SKM-1 (cell line): ENCODE data around the gene SRSF6.
"Not testable (repeated sequence)": the region's sequence is repeated elsewhere in the genome, so short reads cannot be mapped to it uniquely, and the experiment has no call there.

Source experiments
- DNase-seq: peaks from one replicate; lab custom pipeline; 2025; ENCODE audit not compliant: unreplicated experiment; lab: John Stamatoyannopoulos, UW

Gene SRSF6

GRCh38 chr20:43457640-43458421 lies at the start of gene SRSF6:
TSS of gene SRSF6 (plus strand) at chr20:43457896. CDS start at chr20:43458034, 138 bp downstream.
- peak; percentile 65 for DNase-seq

GRCh38 chr20:43408848-43409576 lies 48.7 kb upstream of the SRSF6 start:
- DNase-seq, result no peak

DNA sequence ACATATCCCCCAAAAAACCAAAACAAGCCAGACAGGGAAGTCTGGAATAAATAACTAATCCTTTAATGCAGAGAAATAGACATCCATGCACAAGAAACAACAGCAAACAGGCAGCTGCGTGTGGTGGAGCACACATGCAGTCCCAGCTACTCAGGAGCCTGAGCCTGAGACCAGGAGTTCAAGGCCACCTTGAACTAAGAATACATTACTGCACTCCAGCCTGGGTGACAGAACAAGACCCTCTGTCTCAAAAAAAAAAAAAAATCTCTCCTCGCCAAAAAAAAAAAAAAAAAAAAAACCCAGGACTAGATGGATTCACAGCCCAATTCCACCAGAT lies 48.2 kb upstream of the SRSF6 start:
- no peak for DNase-seq

DNA sequence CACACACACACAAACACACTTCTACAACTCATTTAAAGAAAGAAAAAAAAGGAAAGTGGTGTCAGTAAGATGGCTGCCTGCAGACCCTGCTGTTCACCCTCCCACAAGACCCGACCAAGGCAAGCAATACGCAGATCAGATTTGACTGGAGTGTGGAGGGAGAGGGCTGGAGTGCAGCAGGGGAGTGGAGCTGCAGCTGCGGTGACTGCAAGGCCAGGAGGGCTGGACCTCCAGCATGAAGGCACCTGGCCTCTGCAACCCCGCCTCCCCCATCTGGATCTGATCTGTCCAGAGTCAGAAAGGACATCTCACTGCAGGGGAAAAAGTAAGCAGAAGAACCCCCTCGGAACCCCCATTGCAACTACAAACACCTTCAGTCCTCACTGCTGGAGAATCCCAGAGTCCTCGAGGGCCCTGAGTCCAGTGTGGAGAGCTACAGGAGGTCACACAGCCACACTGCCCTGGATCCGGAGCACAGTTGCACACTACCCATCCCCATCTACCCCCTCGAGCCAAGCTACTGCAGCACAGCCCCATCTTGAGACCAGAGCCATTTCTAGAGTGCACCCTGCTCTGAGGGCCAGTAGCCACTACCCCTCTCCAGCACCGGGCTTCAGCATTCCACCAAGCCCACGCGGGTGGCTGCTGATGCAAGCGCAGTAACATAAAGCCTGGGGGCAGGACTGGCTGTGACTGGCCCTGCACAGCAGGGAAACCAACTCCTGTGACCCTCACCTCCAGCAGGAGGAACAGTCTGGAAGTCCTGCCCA lies 41.9 kb upstream of the SRSF6 start:
- no peak for DNase-seq

DNA sequence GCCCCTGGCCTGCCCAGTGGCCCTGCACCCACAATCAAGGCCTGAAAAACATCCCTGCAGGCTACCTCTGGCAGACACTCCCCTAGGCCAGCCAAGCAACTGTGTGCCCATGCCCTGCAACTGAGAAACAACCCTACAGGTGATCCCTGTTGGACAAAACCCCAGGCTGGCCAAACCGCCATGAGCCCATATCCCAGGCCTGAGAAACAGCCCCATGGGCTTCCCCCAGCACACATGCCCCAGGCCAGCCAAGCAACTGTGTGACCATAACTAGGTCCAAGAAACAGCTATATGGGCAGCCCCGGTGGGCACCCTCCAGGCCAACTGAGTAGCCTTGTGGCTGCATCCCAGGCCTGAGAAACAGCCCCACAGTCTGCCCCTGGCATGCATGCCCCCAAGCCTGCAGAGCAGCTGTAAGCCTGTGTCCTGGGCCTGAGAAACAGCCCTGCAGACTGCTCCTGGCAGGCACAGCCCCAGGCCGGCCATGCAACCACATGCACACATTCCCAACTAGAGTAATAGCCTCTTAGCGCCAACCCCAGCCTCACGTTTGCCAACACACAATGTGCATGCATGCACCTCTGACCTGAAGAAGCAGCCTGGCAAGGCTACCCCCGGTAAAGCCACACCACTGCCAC lies 41.0 kb upstream of the SRSF6 start:
- no peak for DNase-seq

GRCh38 chr20:43420192-43420591 lies 37.5 kb upstream of the SRSF6 start:
- no peak for DNase-seq

DNA sequence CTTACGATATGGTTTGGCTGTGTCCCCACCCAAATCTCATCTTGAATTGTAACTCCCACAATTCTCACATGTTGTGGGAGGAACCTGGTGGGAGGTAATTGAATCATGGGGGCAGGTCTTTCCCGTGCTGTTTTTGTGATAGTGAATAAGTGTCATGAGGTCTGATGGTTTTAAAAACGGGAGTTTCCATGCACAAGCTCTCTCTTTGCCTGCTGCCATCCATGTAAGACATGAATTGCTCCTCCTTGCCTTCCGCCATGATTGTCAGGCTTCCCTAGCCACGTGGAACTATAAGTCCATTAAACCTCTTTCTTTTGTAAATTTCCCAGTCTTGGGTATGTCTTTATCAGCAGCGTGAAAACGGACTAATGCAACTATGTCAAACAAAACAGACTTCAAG lies 36.8 kb upstream of the SRSF6 start:
- not testable (repeated sequence) for DNase-seq

- DNase-seq, result no peak
Measured at GRCh38 chr20:43426172-43426571, 31.5 kb upstream of the SRSF6 start.

DNA sequence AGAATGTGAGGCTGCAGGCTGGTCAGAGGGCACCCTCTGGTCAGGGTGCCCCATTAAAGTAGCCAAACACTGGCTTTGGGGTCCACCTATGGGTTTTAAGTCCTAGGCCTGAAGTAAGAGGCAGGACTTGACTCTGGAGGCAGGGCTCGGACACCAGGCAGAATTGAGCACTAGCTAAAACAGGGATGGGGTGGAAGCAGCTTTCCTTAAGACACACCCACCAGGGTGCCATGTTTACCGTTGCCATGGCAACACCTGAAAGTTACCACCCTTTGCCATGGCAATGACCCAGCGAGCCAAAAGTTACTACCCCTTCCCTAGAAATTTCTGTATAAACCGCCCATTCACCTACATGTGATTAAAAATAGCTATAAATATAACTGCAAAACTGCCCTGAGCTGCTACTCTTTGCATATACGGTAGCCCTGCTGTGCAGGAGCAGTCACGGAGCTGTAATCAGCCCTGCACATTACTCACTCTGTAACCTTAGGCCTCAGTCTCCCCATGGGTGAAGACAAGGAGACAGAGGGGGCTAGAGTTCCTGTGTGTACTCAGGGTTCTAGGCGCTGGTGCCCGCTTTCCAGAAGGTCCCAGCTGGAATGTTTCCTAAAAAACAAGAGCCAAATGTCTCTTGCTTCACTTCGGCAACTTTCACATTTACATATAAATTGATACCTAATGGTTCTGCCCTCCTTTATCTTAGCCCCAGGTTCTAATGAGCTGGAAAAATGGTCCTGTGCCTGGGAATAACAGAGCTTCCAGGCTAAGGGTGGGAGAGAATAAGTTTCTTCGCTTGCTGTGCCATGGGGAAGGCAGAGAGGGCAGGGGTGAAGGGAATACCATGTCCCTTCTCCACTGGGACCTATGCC lies 27.2 kb upstream of the SRSF6 start:
- DNase-seq, result no peak

DNA sequence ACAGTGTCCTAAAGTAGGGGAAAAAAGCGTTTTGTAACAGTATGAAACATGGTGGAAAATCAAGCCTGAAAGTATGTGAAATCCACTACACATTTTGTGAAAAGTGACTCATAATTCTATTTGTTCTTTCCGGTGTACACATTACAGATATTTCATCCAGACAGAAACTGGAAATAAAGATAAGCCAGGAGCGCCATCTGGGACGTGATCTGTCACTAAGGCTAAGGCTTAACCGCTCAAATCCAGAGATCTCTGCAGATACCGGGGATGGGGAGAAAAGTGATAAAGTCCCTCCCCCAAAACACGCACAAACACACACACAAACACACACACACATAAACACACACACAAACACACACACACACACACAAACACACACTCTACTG lies 26.6 kb upstream of the SRSF6 start:
- DNase-seq, result no peak

- DNase-seq, result no peak
Measured at GRCh38 chr20:43432498-43432897, 25.2 kb upstream of the SRSF6 start.

GRCh38 chr20:43433250-43433854 lies 24.3 kb upstream of the SRSF6 start:
- DNase-seq, result no peak

GRCh38 chr20:43434565-43434964 lies 23.1 kb upstream of the SRSF6 start:
- DNase-seq, result no peak

DNA sequence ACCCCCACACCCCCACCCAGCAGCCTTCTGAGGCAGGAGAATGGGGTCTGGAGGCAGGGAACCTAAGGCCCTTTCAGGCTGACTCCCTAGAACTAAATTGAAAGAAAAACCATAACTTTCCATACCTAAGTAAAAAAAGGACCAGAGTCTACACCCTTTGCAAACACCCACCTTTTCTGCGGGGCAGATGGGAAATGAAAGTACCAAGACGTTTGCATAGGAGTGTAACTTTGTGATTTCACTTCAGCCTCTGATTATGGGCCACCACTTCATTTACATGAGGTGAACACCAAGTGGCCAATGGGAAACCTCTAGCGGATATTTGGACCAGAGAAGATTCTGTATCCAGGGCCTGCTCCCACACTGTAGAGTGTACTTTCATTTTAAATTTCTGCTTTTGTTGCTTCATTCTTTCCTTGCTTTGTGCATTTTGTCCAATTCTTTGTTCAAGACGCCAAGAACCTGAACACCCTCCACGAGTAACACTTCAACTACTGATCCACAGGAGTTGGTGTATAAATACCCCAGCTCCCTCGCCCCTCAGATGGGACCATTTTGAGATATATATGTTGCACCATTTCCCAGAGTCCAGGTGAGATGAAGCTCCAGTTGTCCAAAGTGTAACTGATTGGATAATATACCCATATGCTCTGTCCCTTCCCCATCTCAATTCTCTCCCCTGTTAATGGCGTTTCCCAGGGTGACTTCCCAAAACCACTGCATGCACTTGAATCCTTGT lies 18.9 kb upstream of the SRSF6 start:
- no peak for DNase-seq

GRCh38 chr20:43440531-43440930 lies 17.2 kb upstream of the SRSF6 start:
- DNase-seq, result no peak

DNA sequence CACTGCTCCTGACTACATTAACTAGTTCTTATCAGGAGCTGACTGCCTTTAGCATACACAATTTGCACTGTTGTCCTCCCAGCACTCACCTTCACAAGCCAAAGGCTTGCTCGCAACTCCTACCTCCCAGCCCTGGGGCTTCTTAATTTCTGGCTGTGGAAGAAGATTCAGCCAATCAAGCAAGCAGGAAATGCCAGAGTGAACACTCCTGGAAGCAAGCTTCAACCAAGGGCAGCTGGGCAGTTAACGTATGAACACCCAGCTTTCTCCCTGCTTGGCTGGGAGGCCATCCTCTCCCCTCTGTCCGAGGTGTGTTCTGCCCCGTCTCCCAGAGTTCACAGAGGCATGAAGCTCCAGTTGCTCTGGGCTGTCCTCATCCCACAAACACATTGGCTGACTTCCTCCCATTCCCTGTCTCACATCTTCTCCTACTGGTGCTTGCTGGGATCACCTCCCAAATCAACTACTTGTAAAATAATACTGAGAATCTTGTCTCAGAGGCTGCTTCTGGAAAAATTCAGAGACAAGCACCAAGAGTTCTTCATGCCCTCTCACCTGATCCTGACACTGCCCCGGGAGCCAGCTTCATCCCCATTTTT lies 15.3 kb upstream of the SRSF6 start:
- DNase-seq, result no peak

DNA sequence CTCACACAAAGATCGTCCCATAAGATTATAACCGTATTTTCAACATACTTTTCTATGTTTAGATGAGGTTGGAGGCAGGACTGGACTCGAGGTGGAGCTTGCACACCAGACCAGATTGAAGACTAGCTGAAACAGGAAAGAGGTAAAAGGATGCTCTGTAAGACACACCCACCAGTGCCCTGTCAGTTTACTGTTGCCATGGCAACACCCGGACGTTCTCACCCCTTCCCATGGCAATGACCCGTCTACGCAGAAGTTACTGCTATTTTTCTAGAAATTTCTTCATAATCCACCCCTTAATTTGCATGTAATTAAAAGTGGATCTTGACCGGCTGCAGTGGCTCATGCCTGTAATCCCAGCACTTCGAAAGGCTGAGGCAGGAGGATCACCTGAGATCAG lies 13.6 kb upstream of the SRSF6 start:
- no peak for DNase-seq

GRCh38 chr20:43446361-43446879 lies 11.3 kb upstream of the SRSF6 start:
- no peak for DNase-seq

- not testable (repeated sequence) for DNase-seq
Measured at GRCh38 chr20:43448431-43448747, 9.3 kb upstream of the SRSF6 start.
